ENCODE results near the gene NXNL1. TPM values are rescaled to one million over a fixed set of nuclear protein-coding genes. Genes with fewer than 3 reads are reported as not detected.

The NXNL1 gene
- total RNA-seq, 1 experiment from 2014 or later, result not detected

DNA sequence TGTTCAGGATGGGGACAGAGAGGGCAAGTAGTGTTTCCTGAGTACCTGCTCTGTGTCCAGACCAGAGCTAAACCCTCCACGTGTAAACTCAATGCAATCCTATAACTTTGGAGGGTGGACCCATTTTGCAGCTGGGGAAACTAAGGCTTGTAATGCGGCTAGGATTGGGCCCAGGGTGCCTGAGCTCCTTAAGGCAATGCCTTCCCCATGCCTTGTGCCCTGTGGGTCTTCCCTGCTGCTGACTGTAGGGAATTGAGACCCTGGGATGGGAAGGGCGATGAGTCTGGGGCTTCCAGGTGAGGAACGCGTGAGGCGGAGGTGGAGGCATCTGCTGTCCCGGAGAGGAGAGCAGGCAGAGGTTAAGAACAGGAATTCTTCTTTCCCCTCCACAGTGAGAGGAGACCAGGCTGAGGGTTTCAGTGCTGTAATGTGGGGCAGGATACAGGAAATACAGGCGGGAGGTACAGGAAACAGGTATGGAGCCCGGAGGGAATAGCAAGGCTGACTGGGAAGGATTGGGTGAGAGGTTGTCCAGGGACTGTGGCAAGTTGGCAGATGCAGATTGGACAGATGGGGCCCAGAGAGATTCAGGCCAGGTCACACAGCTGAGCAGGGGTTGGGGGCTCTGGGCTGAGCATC, 28.8 kb upstream of the NXNL1 start:
- Histone ChIP-seq H3K27me3 (ENCODE audit: insufficient read depth, low read length) (no peaks in the 10 kb centered on the region), H2BK12ac (ENCODE audit: insufficient read length, low read depth, low read length) (no peak overlapping the region), H2AFZ (ENCODE audit: low read length) (no peak overlapping the region), H3K79me1 (ENCODE audit: insufficient read depth, low read depth, low read length, poor library complexity, severe bottlenecking) (no peaks in the 10 kb centered on the region), H3T11ph (ENCODE audit: low read length) (no peak overlapping the region), H3K4ac (ENCODE audit: low read depth, low read length) (no peak overlapping the region), H2BK20ac (ENCODE audit: low read depth, low read length, poor library complexity, severe bottlenecking) (no peak overlapping the region), H3K4me2 (ENCODE audit: insufficient read depth, insufficient read length, low read length) (peak overlapping the region; percentile 29), H3K4me1 (ENCODE audit: insufficient read depth, low read length) (peaks cover 7% of the 10 kb centered on the region; the same call in 1 of the 2 replicates), H3K79me2 (ENCODE audit: insufficient read depth, low read length) (no peaks in the 10 kb centered on the region), H4K91ac (ENCODE audit: insufficient read length, low read depth, low read length) (no peak overlapping the region), H3K23me2 (ENCODE audit: insufficient read length, low read depth, low read length, poor library complexity, severe bottlenecking) (peaks cover 7% of the 10 kb centered on the region), H3K9ac (ENCODE audit: extremely low read depth, insufficient read length, low read length) (no peak overlapping the region), H3K18ac (ENCODE audit: insufficient read length, low read depth, low read length) (no peak overlapping the region), H2BK15ac (ENCODE audit: low read depth, low read length) (no peak overlapping the region), H3K27ac (ENCODE audit: insufficient read length, low read depth, low read length) (no peak overlapping the region), H3K9me3 (ENCODE audit: control insufficient read depth, low read depth, low read length) (no peaks in the 10 kb centered on the region), H2BK120ac (ENCODE audit: low read depth, low read length, poor library complexity, severe bottlenecking) (no peak overlapping the region), H3K56ac (ENCODE audit: insufficient read length, low read depth, low read length) (no peak overlapping the region), H4K8ac (replicated peaks; ENCODE audit: insufficient read length, low read depth, low read length) (no peak overlapping the region), H2AK5ac (ENCODE audit: insufficient read length, low read length) (no peak overlapping the region), H3K14ac (ENCODE audit: insufficient read depth, low read length) (no peak overlapping the region), H3K23ac (ENCODE audit: insufficient read length, low read depth, low read length) (no peak overlapping the region), H4K5ac (ENCODE audit: insufficient read length, low read depth, low read length) (no peak overlapping the region), H2BK5ac (ENCODE audit: insufficient read length, low read length) (no peak overlapping the region), H4K20me1 (ENCODE audit: control insufficient read depth, insufficient read depth, insufficient read length) (no peaks in the 10 kb centered on the region)
- TF ChIP-seq, protein P1, sequence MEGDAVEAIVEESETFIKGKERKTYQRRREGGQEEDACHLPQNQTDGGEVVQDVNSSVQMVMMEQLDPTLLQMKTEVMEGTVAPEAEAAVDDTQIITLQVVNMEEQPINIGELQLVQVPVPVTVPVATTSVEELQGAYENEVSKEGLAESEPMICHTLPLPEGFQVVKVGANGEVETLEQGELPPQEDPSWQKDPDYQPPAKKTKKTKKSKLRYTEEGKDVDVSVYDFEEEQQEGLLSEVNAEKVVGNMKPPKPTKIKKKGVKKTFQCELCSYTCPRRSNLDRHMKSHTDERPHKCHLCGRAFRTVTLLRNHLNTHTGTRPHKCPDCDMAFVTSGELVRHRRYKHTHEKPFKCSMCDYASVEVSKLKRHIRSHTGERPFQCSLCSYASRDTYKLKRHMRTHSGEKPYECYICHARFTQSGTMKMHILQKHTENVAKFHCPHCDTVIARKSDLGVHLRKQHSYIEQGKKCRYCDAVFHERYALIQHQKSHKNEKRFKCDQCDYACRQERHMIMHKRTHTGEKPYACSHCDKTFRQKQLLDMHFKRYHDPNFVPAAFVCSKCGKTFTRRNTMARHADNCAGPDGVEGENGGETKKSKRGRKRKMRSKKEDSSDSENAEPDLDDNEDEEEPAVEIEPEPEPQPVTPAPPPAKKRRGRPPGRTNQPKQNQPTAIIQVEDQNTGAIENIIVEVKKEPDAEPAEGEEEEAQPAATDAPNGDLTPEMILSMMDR (conservative IDR thresholded peaks at IDR 0.05), result peak; percentile 26; the same call in 2 of the 3 replicates
- H3K9me3 Mint-ChIP-seq, result peaks cover 0 to 2% of the 10 kb centered on the region in 2 experiments; a peak in 1 of 5 replicates
- no CpG with 5 or more reads among the region's 9 CpGs for WGBS (ENCODE audit: extremely low coverage, insufficient read length, low lambda C conversion rate)
- H3K36me3 Mint-ChIP-seq (ENCODE audit: insufficient read depth in 1 of 3, low read depth in 3 of 3), result no peaks in the 10 kb centered on the region
- peaks cover 14 to 22% of the 10 kb centered on the region in 2 experiments for H3K4me1 Mint-ChIP-seq
- peaks cover 3% of the 10 kb centered on the region for H3K27me3 Mint-ChIP-seq (ENCODE audit: low read depth)
- DNase-seq, result no peak
- peak overlapping the region in 1 of 2 experiments; percentile 90; a peak in 3 of 5 replicates for H3K4me3 Mint-ChIP-seq
- peak overlapping the region; percentile 55 to 79 (median 76); a peak in 6 of 7 replicates for H3K27ac Mint-ChIP-seq
